Measurements from ENCODE around the gene OTULIN. TPM values are rescaled to one million over a fixed set of nuclear protein-coding genes. Genes with fewer than 3 reads are reported as not detected.

OTULIN gene
- total and polyA plus RNA-seq, 2 of the 8 experiments (the other 6 are each of a cell fraction or from before 2014, with no cell fraction given), result 5.2 to 34.8 TPM

DNA sequence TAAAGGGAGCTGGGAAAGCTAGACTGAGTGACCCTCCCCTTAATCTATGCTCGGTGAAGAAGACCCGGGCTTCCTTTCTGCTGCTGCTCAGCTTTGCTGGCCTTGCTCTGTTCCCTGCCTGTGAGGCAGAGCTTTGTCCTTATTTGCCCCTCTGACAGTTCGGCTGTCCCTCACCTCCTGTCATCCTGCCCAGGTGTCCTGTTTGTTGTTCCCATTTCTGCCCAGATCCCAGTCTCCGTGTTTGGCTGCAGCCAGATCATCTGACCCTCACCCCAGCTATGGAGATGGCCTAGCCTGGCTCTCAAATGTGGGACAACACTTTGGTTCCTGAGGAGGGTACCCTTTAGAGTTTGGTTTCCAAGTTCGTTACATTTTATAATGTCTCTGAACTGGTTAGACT, 20.2 kb downstream of the OTULIN start (continued):
- TF ChIP-seq, protein P1, sequence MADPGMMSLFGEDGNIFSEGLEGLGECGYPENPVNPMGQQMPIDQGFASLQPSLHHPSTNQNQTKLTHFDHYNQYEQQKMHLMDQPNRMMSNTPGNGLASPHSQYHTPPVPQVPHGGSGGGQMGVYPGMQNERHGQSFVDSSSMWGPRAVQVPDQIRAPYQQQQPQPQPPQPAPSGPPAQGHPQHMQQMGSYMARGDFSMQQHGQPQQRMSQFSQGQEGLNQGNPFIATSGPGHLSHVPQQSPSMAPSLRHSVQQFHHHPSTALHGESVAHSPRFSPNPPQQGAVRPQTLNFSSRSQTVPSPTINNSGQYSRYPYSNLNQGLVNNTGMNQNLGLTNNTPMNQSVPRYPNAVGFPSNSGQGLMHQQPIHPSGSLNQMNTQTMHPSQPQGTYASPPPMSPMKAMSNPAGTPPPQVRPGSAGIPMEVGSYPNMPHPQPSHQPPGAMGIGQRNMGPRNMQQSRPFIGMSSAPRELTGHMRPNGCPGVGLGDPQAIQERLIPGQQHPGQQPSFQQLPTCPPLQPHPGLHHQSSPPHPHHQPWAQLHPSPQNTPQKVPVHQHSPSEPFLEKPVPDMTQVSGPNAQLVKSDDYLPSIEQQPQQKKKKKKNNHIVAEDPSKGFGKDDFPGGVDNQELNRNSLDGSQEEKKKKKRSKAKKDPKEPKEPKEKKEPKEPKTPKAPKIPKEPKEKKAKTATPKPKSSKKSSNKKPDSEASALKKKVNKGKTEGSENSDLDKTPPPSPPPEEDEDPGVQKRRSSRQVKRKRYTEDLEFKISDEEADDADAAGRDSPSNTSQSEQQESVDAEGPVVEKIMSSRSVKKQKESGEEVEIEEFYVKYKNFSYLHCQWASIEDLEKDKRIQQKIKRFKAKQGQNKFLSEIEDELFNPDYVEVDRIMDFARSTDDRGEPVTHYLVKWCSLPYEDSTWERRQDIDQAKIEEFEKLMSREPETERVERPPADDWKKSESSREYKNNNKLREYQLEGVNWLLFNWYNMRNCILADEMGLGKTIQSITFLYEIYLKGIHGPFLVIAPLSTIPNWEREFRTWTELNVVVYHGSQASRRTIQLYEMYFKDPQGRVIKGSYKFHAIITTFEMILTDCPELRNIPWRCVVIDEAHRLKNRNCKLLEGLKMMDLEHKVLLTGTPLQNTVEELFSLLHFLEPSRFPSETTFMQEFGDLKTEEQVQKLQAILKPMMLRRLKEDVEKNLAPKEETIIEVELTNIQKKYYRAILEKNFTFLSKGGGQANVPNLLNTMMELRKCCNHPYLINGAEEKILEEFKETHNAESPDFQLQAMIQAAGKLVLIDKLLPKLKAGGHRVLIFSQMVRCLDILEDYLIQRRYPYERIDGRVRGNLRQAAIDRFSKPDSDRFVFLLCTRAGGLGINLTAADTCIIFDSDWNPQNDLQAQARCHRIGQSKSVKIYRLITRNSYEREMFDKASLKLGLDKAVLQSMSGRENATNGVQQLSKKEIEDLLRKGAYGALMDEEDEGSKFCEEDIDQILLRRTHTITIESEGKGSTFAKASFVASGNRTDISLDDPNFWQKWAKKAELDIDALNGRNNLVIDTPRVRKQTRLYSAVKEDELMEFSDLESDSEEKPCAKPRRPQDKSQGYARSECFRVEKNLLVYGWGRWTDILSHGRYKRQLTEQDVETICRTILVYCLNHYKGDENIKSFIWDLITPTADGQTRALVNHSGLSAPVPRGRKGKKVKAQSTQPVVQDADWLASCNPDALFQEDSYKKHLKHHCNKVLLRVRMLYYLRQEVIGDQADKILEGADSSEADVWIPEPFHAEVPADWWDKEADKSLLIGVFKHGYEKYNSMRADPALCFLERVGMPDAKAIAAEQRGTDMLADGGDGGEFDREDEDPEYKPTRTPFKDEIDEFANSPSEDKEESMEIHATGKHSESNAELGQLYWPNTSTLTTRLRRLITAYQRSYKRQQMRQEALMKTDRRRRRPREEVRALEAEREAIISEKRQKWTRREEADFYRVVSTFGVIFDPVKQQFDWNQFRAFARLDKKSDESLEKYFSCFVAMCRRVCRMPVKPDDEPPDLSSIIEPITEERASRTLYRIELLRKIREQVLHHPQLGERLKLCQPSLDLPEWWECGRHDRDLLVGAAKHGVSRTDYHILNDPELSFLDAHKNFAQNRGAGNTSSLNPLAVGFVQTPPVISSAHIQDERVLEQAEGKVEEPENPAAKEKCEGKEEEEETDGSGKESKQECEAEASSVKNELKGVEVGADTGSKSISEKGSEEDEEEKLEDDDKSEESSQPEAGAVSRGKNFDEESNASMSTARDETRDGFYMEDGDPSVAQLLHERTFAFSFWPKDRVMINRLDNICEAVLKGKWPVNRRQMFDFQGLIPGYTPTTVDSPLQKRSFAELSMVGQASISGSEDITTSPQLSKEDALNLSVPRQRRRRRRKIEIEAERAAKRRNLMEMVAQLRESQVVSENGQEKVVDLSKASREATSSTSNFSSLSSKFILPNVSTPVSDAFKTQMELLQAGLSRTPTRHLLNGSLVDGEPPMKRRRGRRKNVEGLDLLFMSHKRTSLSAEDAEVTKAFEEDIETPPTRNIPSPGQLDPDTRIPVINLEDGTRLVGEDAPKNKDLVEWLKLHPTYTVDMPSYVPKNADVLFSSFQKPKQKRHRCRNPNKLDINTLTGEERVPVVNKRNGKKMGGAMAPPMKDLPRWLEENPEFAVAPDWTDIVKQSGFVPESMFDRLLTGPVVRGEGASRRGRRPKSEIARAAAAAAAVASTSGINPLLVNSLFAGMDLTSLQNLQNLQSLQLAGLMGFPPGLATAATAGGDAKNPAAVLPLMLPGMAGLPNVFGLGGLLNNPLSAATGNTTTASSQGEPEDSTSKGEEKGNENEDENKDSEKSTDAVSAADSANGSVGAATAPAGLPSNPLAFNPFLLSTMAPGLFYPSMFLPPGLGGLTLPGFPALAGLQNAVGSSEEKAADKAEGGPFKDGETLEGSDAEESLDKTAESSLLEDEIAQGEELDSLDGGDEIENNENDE (IDR thresholded peaks at IDR 0.05; ENCODE audit: insufficient replicate concordance, low read length), result no peak
- TF ChIP-seq EP300 (IDR thresholded peaks at IDR 0.05; ENCODE audit: borderline replicate concordance in 1 of 2, low read depth in 2 of 2, low read length in 2 of 2) (no peak), CHD2 (IDR thresholded peaks at IDR 0.05; ENCODE audit: low read length) (no peak), NRF1 (IDR thresholded peaks at IDR 0.05; ENCODE audit: low read depth, low read length) (no peak), MAFK (IDR thresholded peaks at IDR 0.05; ENCODE audit: low read depth, low read length) (no peak)
